H1 (cell line): ENCODE results near the gene EEF1G. TPM values are rescaled to one million over a fixed set of nuclear protein-coding genes. Genes with fewer than 3 reads are reported as not detected.

Experiments used
- BACH1 ChIP-seq: IDR thresholded peaks from 2 replicates; pipeline ENCODE4 v1.6.1; 2012; ENCODE audit warnings: low read length, improper control_type of control experiment
- RAD21 ChIP-seq, 2 experiments: IDR thresholded peaks in 1 of 2; conservative IDR thresholded peaks in 1 of 2; 2 replicates each; pipeline ENCODE4 v1.6.1; 2011; ENCODE audit warnings: low read depth in 2 of 2, low read length in 2 of 2, improper control_type of control experiment in 1 of 2, inconsistent platforms in 1 of 2, mild to moderate bottlenecking in 1 of 2, moderate library complexity in 1 of 2
- polyA plus RNA-seq, 7 experiments: library from polyadenylated mRNA; depleted of rRNA in 3 of 7; stranded (reverse) in 5 of 7; unstranded in 2 of 7; fragments of >200 nt in 5 of 7; fragments of 200-250 nt in 2 of 7; gene quantifications; 1 replicate in 5 of 7; 2 replicates in 1 of 7; 4 replicates in 1 of 7; pipeline versions ENCODE4 v1.2.1 to v1.2.3, GENCODE V29; 2011 to 2013; ENCODE audit warnings: missing spikeins in 2 of 7, mixed read lengths in 2 of 7
- total RNA-seq: library from RNA; stranded (reverse); fragmentation: NEBNext Ultra II Directional; extraction: Animal tissue kit (Norgen Biotek cat#: 25700); gene quantifications from 2 replicates; pipeline ENCODE4 v1.2.1, GENCODE V29; 2021
- TF ChIP-seq, protein P1 (sequence below), 3 experiments: IDR thresholded peaks; 1 replicate in 2 of 3; 2 replicates in 1 of 3; pipeline versions ENCODE4 v1.5.1 to v1.6.1; 2011; ENCODE audit warnings: low read length in 3 of 3, mild to moderate bottlenecking in 3 of 3, inconsistent platforms in 2 of 3, low read depth in 1 of 3, moderate library complexity in 1 of 3; ENCODE audit not compliant: insufficient read depth in 1 of 3; ENCODE audit errors: control extremely low read depth in 1 of 3

EEF1G gene
- total and polyA plus RNA-seq, 2 of the 8 experiments (the other 6 are each of a cell fraction or from before 2014, with no cell fraction given), result 1,627 to 1,996 TPM

GRCh38 chr11:62612366-62613290, 38.9 kb upstream of the EEF1G start, which contains the start of the genes EML3 and ROM1 (continued):
- TF ChIP-seq BACH1 (peak; percentile 38; the same call in 1 of the 2 replicates), RAD21 (IDR thresholded peaks at IDR 0.05 in 1 of 2, conservative IDR thresholded peaks at IDR 0.05 in 1 of 2; ENCODE audit: low read depth in 2 of 2, low read length in 2 of 2) (peak; percentile 23 to 47; a peak in 3 of 4 replicates)
- TF ChIP-seq, protein P1, sequence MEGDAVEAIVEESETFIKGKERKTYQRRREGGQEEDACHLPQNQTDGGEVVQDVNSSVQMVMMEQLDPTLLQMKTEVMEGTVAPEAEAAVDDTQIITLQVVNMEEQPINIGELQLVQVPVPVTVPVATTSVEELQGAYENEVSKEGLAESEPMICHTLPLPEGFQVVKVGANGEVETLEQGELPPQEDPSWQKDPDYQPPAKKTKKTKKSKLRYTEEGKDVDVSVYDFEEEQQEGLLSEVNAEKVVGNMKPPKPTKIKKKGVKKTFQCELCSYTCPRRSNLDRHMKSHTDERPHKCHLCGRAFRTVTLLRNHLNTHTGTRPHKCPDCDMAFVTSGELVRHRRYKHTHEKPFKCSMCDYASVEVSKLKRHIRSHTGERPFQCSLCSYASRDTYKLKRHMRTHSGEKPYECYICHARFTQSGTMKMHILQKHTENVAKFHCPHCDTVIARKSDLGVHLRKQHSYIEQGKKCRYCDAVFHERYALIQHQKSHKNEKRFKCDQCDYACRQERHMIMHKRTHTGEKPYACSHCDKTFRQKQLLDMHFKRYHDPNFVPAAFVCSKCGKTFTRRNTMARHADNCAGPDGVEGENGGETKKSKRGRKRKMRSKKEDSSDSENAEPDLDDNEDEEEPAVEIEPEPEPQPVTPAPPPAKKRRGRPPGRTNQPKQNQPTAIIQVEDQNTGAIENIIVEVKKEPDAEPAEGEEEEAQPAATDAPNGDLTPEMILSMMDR (IDR thresholded peaks at IDR 0.05; ENCODE audit: control extremely low read depth in 1 of 3, insufficient read depth in 1 of 3, low read depth in 1 of 3, low read length in 3 of 3), result peak; percentile 65 to 100 (median 87)
